GM10847 (cell line): ENCODE data around the gene PACSIN1.

ENCODE experiments used
- POLR2A ChIP-seq: IDR thresholded peaks from 2 replicates; pipeline ENCODE4 v1.6.1; 2011; ENCODE audit not compliant: insufficient read length; ENCODE audit errors: extremely low read depth

The PACSIN1 gene

GRCh38 chr6:34574647-34575293 lies 108.9 kb downstream of the PACSIN1 start:
- no peak for TF ChIP-seq POLR2A

GRCh38 chr6:34575326-34575725 lies 109.5 kb downstream of the PACSIN1 start:
- TF ChIP-seq POLR2A = no peak

- TF ChIP-seq POLR2A = no peak
Measured at GRCh38 chr6:34576286-34576955, 110.5 kb downstream of the PACSIN1 start.

- no peak for TF ChIP-seq POLR2A
Measured at GRCh38 chr6:34578445-34579262, 112.8 kb downstream of the PACSIN1 start.

- TF ChIP-seq POLR2A = no peak
Measured at GRCh38 chr6:34580707-34581560, 115.1 kb downstream of the PACSIN1 start.

- no peak for TF ChIP-seq POLR2A
Measured at GRCh38 chr6:34581561-34581920, 115.7 kb downstream of the PACSIN1 start.

- no peak for TF ChIP-seq POLR2A
Measured at GRCh38 chr6:34583461-34583860, 117.6 kb downstream of the PACSIN1 start.

GRCh38 chr6:34583861-34584604 lies 118.2 kb downstream of the PACSIN1 start:
- no peak for TF ChIP-seq POLR2A

GRCh38 chr6:34584694-34585093 lies 118.8 kb downstream of the PACSIN1 start:
- no peak for TF ChIP-seq POLR2A
